ENCODE results near the gene MEMO1.
A peak's percentile ranks its signal among the peaks of the same experiment; 100 is the strongest.
"Not testable (repeated sequence)": the region's sequence is repeated elsewhere in the genome, so short reads cannot be mapped to it uniquely, and the experiment has no call there.

Gene MEMO1

DNA sequence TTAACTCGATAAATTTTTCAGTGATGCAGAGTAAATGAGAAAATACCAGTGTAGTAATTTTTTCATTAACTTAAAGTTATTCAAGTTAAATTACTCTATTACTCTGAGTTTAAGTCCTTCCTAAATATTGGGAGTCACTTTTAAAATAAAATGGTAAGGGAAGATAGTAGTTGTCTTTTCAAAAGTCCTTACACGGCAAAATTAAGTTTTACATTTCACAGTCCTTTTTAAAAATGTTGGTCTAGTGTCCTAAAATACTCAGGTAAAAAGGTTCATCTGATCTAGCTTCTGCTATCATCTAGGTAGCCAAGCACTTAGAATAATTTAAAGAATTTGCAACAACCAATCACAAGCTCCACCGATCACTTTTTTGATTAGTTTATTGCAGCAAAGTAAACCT, 146.9 kb downstream of the MEMO1 start:
- DNase-seq (no peak), ATAC-seq (no peak)
- Mint-ChIP-seq H3K27me3 (no peaks in the 10 kb centered on the region), H3K9me3 (no peaks in the 10 kb centered on the region), H3K27ac (no peak overlapping the region), H3K4me3 (no peak overlapping the region), H3K4me1 (no peaks in the 10 kb centered on the region)

DNA sequence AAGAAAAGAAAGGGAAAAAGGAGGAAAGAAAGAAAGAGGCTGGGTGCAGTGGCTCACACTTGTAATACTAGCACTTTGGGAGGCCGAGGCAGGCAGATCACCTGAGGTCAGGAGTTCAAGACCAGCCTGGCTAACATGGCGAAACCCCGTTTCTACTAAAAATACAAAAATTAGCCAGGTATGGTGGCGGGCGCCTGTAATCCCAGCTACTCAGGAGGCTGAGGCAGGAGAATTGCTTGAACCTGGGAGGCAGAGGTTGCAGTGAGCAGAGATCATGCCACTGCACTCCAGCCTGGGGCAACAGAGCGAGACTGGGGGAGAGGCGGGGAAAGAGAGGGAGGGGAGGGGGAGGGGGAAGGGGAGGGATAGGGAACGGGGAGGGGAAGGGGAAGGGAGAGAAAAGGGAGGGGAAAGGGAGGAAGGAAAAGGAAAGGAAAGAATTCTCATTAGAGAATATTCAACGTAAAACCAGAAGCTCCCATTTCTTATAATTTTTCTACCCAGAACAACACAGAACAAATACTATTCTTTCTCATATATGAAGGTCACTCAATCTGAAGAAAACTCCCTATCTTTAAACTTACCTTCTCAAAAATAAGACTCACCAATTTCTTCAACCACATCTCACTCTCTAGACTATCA, 147.7 kb downstream of the MEMO1 start:
- not testable (repeated sequence) for H3K27ac Mint-ChIP-seq, H3K4me3 Mint-ChIP-seq, H3K27me3 Mint-ChIP-seq, H3K9me3 Mint-ChIP-seq, H3K4me1 Mint-ChIP-seq, DNase-seq, ATAC-seq

- no peak for ATAC-seq
- Mint-ChIP-seq H3K4me1 (no peaks in the 10 kb centered on the region), H3K27ac (no peak overlapping the region), H3K27me3 (no peaks in the 10 kb centered on the region), H3K4me3 (no peak overlapping the region), H3K9me3 (no peaks in the 10 kb centered on the region)
- DNase-seq, result no peak
Measured at GRCh38 chr2:31859959-31860358, 150.8 kb downstream of the MEMO1 start.

DNA sequence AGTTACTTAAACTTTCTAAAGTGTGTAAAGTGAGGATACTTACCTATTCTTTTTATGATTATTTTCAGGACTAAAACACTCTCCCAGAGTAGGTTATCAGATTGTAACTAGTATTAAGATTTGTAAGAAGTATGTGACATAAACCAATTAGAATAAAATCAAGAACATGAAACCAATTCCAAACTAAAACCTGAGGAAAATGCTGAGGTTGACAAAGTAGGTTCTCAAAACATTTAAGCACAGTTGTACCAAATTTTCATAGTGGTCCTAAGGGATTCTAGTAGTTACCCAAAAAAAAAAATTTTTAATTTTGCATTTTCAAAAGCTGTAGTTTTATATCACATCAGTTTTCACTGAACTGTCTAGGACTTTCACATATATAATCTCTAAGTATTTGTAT, 157.3 kb downstream of the MEMO1 start:
- DNase-seq, result no peak
- Mint-ChIP-seq H3K4me3 (no peak overlapping the region), H3K27me3 (no peaks in the 10 kb centered on the region), H3K4me1 (no peaks in the 10 kb centered on the region), H3K27ac (no peak overlapping the region), H3K9me3 (no peaks in the 10 kb centered on the region)
- no peak for ATAC-seq

DNA sequence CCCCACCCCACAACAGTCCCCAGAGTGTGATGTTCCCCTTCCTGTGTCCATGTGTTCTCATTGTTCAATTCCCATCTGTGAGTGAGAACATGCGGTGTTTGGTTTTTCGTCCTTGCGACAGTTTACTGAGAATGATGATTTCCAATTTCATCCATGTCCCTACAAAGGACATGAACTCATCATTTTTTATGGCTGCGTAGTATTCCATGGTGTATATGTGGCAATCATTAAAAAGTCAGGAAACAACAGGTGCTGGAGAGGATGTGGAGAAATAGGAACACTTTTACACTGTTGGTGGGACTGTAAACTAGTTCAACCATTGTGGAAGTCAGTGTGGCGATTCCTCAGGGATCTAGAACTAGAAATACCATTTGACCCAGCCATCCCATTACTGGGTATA, 168.7 kb downstream of the MEMO1 start:
- DNase-seq, ATAC-seq, H3K4me3 Mint-ChIP-seq, H3K27me3 Mint-ChIP-seq, H3K27ac Mint-ChIP-seq, H3K9me3 Mint-ChIP-seq, H3K4me1 Mint-ChIP-seq: not testable (repeated sequence)

GRCh38 chr2:31835450-31835849, 175.4 kb downstream of the MEMO1 start:
- Mint-ChIP-seq H3K9me3 (peaks cover 0 to 9% of the 10 kb centered on the region in 2 donors), H3K27me3 (no peaks in the 10 kb centered on the region), H3K4me1 (no peaks in the 10 kb centered on the region), H3K4me3 (no peak overlapping the region), H3K27ac (no peak overlapping the region)
- DNase-seq (no peak), ATAC-seq (no peak)

- Mint-ChIP-seq H3K4me3 (no peak overlapping the region), H3K27me3 (no peaks in the 10 kb centered on the region), H3K4me1 (no peaks in the 10 kb centered on the region), H3K27ac (peak overlapping the region in 1 of 2 donors; percentile 74), H3K9me3 (peaks cover 8 to 15% of the 10 kb centered on the region in 2 donors)
- no peak for ATAC-seq
- no peak for DNase-seq
Measured at GRCh38 chr2:31832363-31832762, 178.4 kb downstream of the MEMO1 start.

DNA sequence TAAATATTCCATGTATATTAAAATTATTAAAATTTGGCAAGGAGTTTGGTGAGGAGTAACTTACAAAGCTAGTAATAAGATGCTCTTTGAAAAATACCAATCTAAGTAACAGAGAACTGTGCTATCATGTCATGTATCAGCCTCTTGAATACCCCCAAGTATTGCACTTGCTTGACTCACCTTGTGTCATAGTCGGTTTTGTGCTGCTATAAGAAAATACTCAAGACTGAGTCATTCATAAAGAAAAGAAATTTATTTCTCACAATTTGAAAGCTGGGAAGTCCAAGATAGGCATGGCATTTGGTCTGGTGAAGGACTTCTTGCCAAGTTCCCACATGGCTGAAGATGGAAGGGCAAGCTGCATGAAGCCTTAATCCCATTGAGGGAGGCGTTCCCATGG, 179.2 kb downstream of the MEMO1 start:
- Mint-ChIP-seq H3K27me3 (no peaks in the 10 kb centered on the region), H3K27ac (no peak overlapping the region), H3K4me3 (no peak overlapping the region), H3K4me1 (no peaks in the 10 kb centered on the region), H3K9me3 (peaks cover 8 to 15% of the 10 kb centered on the region in 2 donors)
- ATAC-seq (no peak), DNase-seq (no peak)

GRCh38 chr2:31828891-31829290, 181.9 kb downstream of the MEMO1 start:
- Mint-ChIP-seq H3K4me1 (no peaks in the 10 kb centered on the region), H3K27me3 (no peaks in the 10 kb centered on the region), H3K4me3 (no peak overlapping the region), H3K9me3 (peaks cover 8 to 15% of the 10 kb centered on the region in 2 donors), H3K27ac (no peak overlapping the region)
- ATAC-seq (no peak), DNase-seq (no peak)

- Mint-ChIP-seq H3K27me3 (no peaks in the 10 kb centered on the region), H3K9me3 (peaks cover 26% of the 10 kb centered on the region in 2 donors), H3K4me3 (no peak overlapping the region), H3K27ac (no peak overlapping the region), H3K4me1 (no peaks in the 10 kb centered on the region)
- no peak for DNase-seq
- no peak for ATAC-seq
Measured at GRCh38 chr2:31823558-31823957, 187.2 kb downstream of the MEMO1 start.

GRCh38 chr2:31822587-31822986, 188.2 kb downstream of the MEMO1 start:
- Mint-ChIP-seq H3K4me3 (no peak overlapping the region), H3K9me3 (peaks cover 22 to 26% of the 10 kb centered on the region in 2 donors), H3K27ac (no peak overlapping the region), H3K27me3 (no peaks in the 10 kb centered on the region), H3K4me1 (no peaks in the 10 kb centered on the region)
- no peak for ATAC-seq
- no peak for DNase-seq

Measured in stimulated activated naive CD8-positive, alpha-beta T cell treated with anti-CD3 and anti-CD28 coated beads, Interleukin-15, amount 100 ng/mL, for 72 hours (primary cell).